GM19351 (cell line): ENCODE results near the gene FGF6.

Experiments used
- ATAC-seq: cut with Tn5 transposase; IDR thresholded peaks from one replicate; pipeline ENCODE4 v1.9.1; 2021; ENCODE audit warnings: mild to moderate bottlenecking, moderate library complexity; ENCODE audit not compliant: unreplicated experiment

Gene FGF6

GRCh38 chr12:4448371-4448940, 2.8 kb upstream of the FGF6 start:
- no peak for ATAC-seq

GRCh38 chr12:4447151-4447550, 1.5 kb upstream of the FGF6 start:
- ATAC-seq = no peak

GRCh38 chr12:4446335-4446734, 720 bp upstream of the FGF6 start:
- no peak for ATAC-seq

- no peak for ATAC-seq
These were observed 1.6 kb downstream of the FGF6 start for GRCh38 chr12:4444031-4444430.

GRCh38 chr12:4443616-4444015, 2.0 kb downstream of the FGF6 start:
- no peak for ATAC-seq

GRCh38 chr12:4441355-4442335, 4.0 kb downstream of the FGF6 start:
- ATAC-seq = no peak

GRCh38 chr12:4440187-4440941, 5.3 kb downstream of the FGF6 start:
- no peak for ATAC-seq

GRCh38 chr12:4439736-4440135, 5.9 kb downstream of the FGF6 start:
- ATAC-seq = no peak

DNA sequence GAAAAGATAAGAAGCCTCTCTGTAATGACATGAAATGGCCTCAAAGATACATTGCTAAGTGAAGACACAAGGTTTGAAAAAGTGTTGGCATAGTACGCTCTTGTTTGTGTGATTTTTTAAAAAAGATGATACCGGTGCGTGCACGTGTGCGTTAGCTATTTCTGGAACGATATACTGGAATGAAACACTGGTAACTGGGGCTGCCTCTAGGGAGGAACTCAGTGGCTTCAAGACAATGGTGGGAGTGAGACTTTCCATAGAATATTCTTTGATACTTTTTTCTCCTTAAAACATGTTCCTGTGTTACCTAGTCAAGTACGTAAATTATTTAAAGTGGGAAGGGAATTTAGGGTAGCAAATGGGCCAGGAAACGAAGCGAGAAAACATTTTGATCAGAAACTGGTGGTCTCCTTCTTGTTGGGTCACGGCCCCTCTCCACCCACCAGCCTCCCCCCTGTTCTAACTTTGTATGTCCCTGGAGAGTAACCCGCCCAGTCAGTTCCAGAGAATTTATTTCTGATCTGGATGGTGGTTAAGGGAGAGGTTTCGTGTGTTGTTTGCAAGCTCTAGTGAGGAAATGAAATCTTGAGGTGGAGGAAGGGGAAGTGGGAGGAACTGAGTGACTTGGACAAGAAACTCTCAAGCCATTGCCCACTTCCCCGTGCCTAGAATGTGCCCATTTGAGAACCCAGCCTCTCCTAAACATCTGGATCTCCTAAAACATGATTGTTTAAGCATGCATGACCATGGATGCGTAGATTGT, 6.6 kb downstream of the FGF6 start:
- ATAC-seq = no peak

DNA sequence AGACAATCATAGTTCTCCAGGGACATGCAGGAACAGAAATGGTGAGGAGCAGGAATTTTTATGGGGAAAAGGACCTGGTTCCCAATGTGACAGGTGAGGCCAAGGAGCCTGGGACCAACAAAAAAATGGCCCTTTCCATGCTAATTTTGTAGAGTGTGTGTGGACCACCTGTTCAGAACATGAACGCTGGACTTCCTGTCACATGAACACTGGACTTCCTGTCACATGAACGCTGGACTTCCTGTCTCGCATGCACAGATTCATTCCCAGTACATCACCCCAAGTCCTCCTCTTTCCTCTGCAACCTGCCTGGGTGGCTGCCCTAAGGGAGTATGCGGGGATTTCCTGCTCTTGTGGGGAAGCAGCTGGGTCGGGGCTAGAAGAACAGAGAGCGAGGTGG, 10.1 kb downstream of the FGF6 start:
- ATAC-seq = no peak

DNA sequence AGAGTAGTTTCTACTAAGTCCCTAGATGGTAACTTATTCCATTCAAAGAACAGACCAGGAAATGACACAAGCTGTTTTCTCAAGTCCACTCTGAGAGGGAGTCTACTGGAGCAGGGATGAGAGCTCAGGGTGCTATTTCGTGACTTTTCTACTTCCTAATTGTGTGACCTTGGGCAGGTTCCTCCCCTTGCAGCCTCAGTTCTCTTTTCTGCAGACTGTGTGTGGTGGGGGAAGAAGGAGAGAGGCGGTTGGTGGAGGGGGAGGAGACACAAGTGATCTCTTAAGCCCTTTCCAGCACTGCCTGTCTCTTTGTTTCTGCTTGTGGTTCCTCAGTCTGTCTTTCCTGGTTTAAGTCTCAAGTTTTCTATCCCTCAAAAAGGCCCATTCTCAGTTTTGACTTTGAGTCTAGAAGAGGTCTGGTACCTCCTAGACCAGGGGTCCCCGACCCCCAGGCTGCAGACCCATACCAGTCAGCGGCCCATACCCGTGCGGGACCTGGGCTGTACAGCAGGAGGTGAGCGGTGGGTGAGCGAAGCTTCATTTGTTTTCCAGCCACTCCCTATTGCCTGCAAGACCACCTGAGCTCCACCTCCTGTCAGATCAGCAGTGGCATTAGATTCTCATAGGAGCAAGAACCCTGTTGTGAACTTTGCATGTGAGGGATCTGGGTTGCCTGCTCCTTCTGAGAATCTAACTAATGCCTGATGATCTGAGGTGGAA, 10.7 kb downstream of the FGF6 start:
- ATAC-seq = no peak

GRCh38 chr12:4434301-4434700, 11.3 kb downstream of the FGF6 start:
- no peak for ATAC-seq

GRCh38 chr12:4433745-4434058, 11.9 kb downstream of the FGF6 start:
- no peak for ATAC-seq

DNA sequence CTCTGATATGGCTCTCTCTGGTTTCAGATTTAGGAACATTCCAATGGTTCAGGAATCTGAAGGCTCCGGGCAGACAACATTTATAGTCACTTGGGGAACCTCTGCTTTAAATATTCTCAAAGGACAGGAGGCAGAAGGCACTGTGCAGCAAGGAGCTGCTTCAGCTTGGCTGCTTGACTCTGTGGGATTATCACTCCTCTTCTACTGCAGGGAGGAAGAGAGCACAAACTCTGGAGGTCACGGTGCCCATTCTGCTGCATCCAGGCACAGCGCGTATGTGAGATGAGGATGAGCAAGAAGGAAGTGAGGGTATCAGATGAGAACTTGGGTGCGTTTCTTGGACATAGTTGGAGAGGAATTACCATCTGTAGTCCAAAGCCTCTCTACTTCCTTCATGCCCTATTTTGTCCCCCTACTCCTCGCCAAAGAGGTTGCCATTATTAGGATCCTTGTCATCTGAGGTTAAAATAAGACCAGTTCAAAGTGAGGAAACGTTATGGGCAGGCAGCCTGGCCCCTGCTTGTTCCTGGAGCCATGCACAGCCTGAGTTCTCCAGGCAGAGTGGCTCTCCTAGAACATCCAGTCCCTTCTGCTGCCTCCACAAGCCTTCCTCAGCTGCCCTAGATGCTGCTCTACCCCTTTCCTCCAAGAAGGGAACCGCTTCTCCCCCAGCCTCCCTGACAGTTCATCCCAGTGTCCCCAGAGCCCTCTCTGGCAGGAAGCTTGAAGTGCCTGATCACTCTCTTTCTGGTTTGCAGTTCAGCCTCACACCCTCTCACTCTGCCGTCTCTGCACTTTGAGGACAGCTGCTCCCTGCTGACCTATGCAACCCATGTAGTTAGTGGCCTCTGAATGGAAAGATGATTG, 12.5 kb downstream of the FGF6 start:
- ATAC-seq = no peak

DNA sequence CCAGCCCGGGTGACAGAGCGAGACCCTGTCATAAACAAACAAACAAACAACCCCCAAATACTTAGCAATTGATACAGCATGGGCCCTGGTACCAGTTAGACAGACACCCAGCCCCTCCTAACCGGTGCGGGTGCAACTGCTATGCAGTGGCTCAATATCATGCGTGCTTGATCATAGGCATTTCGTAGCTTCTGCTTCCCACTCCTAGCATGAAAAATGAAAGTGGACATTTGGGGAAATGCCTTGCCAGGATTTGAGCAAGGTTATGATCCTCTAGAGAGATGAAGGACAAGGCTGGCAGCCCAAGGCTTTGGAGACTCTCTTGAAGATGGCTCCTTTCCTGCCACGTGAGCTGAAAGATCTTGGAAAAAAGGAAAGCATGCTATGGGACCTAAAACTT, 13.7 kb downstream of the FGF6 start:
- no peak for ATAC-seq

- no peak for ATAC-seq
These were observed 14.2 kb downstream of the FGF6 start for GRCh38 chr12:4431436-4431835.

DNA sequence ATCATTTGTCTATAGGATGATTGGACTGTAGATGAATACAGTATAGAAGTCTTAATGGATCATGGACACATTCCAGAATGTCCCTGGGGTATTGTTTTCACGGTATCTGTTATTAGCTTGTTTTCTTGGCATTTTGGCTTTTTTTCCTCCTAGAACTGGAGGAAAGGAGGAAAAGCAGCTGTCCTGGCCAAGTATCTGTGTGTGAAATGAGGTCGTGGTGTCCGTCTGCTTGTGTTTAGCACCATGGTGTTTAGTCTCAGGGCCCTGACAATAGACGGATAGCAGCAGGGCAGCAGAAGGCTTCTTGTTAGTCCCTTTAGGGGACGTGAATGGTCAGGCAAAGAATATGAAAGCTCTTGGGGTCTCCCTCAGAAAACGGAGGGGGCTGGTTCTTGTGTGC, 21.2 kb downstream of the FGF6 start:
- ATAC-seq = no peak

DNA sequence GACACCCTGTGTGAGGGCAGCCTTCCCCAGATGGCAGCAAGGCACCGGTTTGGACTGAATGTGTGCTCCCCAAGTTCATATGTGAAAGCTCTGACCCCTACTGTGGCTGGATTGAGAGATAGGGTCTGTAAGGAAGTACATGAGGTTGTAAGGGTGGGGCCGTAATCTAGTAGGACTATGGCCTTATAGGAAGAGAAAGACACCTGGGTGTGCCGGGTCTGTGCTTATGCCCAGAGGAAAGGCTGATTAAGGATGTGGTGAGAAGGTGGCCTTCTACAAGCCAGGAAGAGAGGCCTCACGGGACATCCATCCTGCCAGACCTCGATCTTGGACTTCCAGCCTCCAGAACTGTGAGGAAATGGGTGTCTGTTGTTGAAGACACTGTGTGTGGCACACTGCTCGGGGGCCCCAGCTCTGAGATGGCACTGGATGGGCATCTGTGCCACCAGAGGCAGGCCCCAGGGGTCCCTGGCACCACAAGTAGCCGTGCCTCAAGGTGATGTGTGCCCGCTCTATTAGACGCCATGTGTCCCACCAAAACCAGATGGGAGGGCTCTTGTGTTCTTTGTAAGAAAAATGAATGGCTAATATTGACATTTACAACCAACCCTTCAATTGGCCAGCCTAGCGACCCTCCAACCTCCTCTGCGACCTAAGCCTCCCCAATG, 22.0 kb downstream of the FGF6 start:
- no peak for ATAC-seq

DNA sequence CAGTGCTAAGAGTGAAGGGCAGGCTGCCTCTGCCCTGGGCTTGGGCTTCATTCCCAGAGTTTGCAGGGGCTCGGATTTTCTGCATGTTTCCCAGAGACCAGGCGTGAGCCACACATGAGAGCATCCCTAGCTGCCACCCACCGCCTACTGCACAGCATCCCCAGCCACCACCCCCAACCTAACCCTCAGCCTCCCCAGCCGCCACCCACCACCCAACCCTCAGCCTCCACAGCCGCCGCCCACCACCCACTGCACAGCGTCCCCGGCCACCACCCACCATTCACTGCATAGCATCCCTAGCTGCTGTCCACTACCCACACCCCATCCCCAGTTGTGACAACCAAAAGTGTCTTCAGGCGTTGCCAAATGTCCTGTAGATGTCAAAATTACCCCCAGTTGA, 22.6 kb downstream of the FGF6 start:
- ATAC-seq = no peak
